Breast epithelium (tissue), 3 donors: ENCODE measurements around the gene C2orf68.

Source experiments
- POLR2A ChIP-seq: fragments of 450-650 bp; IDR thresholded peaks from one replicate; pipeline ENCODE4 v1.6.1; 2016; ENCODE audit warnings: antibody characterized with exemption, mild to moderate bottlenecking, moderate library complexity
- POLR2AphosphoS5 ChIP-seq, 3 donors: sonication (generic); formaldehyde crosslinking; IDR thresholded peaks; one replicate each; pipeline ENCODE4 v1.6.1; 2017; ENCODE audit warnings: antibody characterized with exemption in 3 of 3
- TF ChIP-seq, protein P1 (sequence below), 3 donors: fragments of 450-650 bp; IDR thresholded peaks; one replicate each; pipeline ENCODE4 v1.5.1; 2016 to 2017; ENCODE audit warnings: antibody characterized with exemption in 3 of 3, mild to moderate bottlenecking in 3 of 3, moderate library complexity in 3 of 3

DNA sequence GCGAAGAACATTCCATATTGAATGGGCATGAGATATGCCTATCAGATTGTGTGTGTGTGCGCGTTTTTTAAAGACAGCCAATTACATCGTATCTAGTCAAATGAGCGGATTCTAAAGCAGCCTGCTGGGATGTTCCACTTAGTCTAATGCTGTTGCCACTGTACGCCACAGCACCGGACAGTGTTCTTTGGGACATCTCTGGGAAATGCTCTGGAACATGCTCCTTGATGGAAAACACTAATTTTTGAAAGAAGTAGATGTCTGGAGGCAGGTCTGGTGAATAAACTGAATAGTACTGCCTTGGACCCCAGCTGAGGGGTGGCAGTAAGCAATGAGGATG lies 5.8 kb downstream of the C2orf68 start:
- TF ChIP-seq, protein P1, sequence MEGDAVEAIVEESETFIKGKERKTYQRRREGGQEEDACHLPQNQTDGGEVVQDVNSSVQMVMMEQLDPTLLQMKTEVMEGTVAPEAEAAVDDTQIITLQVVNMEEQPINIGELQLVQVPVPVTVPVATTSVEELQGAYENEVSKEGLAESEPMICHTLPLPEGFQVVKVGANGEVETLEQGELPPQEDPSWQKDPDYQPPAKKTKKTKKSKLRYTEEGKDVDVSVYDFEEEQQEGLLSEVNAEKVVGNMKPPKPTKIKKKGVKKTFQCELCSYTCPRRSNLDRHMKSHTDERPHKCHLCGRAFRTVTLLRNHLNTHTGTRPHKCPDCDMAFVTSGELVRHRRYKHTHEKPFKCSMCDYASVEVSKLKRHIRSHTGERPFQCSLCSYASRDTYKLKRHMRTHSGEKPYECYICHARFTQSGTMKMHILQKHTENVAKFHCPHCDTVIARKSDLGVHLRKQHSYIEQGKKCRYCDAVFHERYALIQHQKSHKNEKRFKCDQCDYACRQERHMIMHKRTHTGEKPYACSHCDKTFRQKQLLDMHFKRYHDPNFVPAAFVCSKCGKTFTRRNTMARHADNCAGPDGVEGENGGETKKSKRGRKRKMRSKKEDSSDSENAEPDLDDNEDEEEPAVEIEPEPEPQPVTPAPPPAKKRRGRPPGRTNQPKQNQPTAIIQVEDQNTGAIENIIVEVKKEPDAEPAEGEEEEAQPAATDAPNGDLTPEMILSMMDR (IDR thresholded peaks at IDR 0.05): no peak
- TF ChIP-seq POLR2A (no peak), POLR2AphosphoS5 (IDR thresholded peaks at IDR 0.05) (no peak)
